B cell (primary cell): ENCODE data around the gene EVI2A. TPM values are rescaled to one million over a fixed set of nuclear protein-coding genes. Genes with fewer than 3 reads are reported as not detected.

Experiments
- ATAC-seq: fragments of 200-7000 bp; cut with Tn5 transposase; one replicate; pipeline ENCODE4 v1.10.0; 2021; ENCODE audit warnings: low read depth, mild to moderate bottlenecking, moderate number of reproducible peaks, moderate library complexity
- CTCF ChIA-PET: fragments of 350-600 bp; sonication (Branson Sonifier 250); formaldehyde crosslinking; loops from one replicate; lab custom pipeline; 2021; ENCODE audit warnings: antibody characterized with exemption, inconsistent platforms; lab: Charles Lee
- POLR2A ChIA-PET: fragments of 350-600 bp; sonication (Branson Sonifier 250); formaldehyde crosslinking; loops from one replicate; lab custom pipeline; 2021; ENCODE audit warnings: antibody characterized with exemption; lab: Charles Lee
- DNase-seq: peaks from one replicate; pipeline ENCODE4 v3.0.0; 2013
- H2AFZ ChIP-seq: 2 replicates; pipeline ENCODE4 v1.6.1; 2012; ENCODE audit warnings: mild to moderate bottlenecking, low read depth, low read length; ENCODE audit not compliant: insufficient read depth, poor library complexity, severe bottlenecking
- H3K27ac ChIP-seq, 2 donors: 1 replicate in 1 of 2; 2 replicates in 1 of 2; pipeline ENCODE4 v1.5.1; 2012 to 2013; ENCODE audit warnings: low read length in 2 of 2, mild to moderate bottlenecking in 2 of 2, moderate library complexity in 1 of 2
- H3K27me3 ChIP-seq, 4 experiments: fragments of 200-600 bp in 1 of 4; sonication (generic) in 1 of 4; replicated peaks in 1 of 4; 1 replicate in 2 of 4; 2 replicates in 2 of 4; pipeline versions ENCODE4 v1.6.1 to v1.7.0; 2013 to 2016; ENCODE audit warnings: low read length in 3 of 4, mild to moderate bottlenecking in 2 of 4, mixed read lengths in 1 of 4, moderate library complexity in 1 of 4; ENCODE audit not compliant: insufficient read depth in 4 of 4, control insufficient read depth in 3 of 4; ENCODE audit errors: control extremely low read depth in 1 of 4
- H3K36me3 ChIP-seq, 2 experiments: replicated peaks in 1 of 2; 1 replicate in 1 of 2; 2 replicates in 1 of 2; pipeline versions ENCODE4 v1.6.1 to v1.7.1; 2013; ENCODE audit warnings: low read length in 1 of 2; ENCODE audit not compliant: insufficient read depth in 2 of 2, control insufficient read depth in 1 of 2; ENCODE audit errors: control extremely low read depth in 1 of 2, extremely low read depth in 1 of 2
- H3K4me1 ChIP-seq, 2 donors: fragments of 200-600 bp in 1 of 2; sonication (generic) in 1 of 2; 1 replicate in 1 of 2; 2 replicates in 1 of 2; pipeline versions ENCODE4 v1.5.1 to v1.6.1; 2013 to 2017; ENCODE audit warnings: low read length in 2 of 2; ENCODE audit not compliant: control insufficient read depth in 2 of 2, insufficient read depth in 2 of 2
- H3K4me2 ChIP-seq: replicated peaks from 2 replicates; pipeline ENCODE3; 2012; ENCODE audit warnings: mild to moderate bottlenecking, low read depth, low read length; ENCODE audit not compliant: poor library complexity, severe bottlenecking
- H3K4me3 ChIP-seq, 5 experiments: fragments of 200-600 bp in 1 of 5; sonication (generic) in 1 of 5; 1 replicate in 3 of 5; 2 replicates in 2 of 5; pipeline versions ENCODE4 v1.5.1 to v1.7.0; 2011 to 2016; ENCODE audit warnings: low read length in 4 of 5, mild to moderate bottlenecking in 4 of 5, low read depth in 2 of 5, control low read depth in 1 of 5, moderate library complexity in 1 of 5; ENCODE audit not compliant: insufficient read depth in 1 of 5; ENCODE audit errors: control extremely low read depth in 1 of 5, extremely low read depth in 1 of 5
- H3K79me2 ChIP-seq: fragments of 200-600 bp; sonication (generic); one replicate; pipeline ENCODE4 v1.6.0; 2016; ENCODE audit warnings: low read length; ENCODE audit not compliant: control insufficient read depth, insufficient read depth
- H3K9ac ChIP-seq: fragments of 200-600 bp; sonication (generic); 2 replicates; pipeline ENCODE4 v1.6.1; 2017; ENCODE audit warnings: mild to moderate bottlenecking, low read length, moderate library complexity
- H3K9me3 ChIP-seq, 3 donors: one replicate each; pipeline versions ENCODE4 v1.6.1 to v1.7.1; 2013; ENCODE audit warnings: low read length in 2 of 3; ENCODE audit not compliant: control insufficient read depth in 2 of 3, insufficient read depth in 1 of 3; ENCODE audit errors: control extremely low read depth in 1 of 3
- H4K20me1 ChIP-seq: 2 replicates; pipeline ENCODE4 v1.6.0; 2012; ENCODE audit warnings: mild to moderate bottlenecking, low read length; ENCODE audit not compliant: insufficient read depth, control insufficient read depth, poor library complexity, severe bottlenecking
- H3K27ac Mint-ChIP-seq: one replicate; pipeline ENCODE4 v1.8.0; 2021; ENCODE audit warnings: mixed read lengths
- H3K27me3 Mint-ChIP-seq: one replicate; pipeline ENCODE4 v1.8.0; 2021; ENCODE audit warnings: mixed read lengths
- H3K4me1 Mint-ChIP-seq: one replicate; pipeline ENCODE4 v1.8.0; 2021; ENCODE audit warnings: mixed read lengths
- H3K4me3 Mint-ChIP-seq: one replicate; pipeline ENCODE4 v1.8.0; 2021; ENCODE audit warnings: mixed read lengths
- H3K9me3 Mint-ChIP-seq: one replicate; pipeline ENCODE4 v1.8.0; 2022; ENCODE audit warnings: mixed read lengths; ENCODE audit not compliant: insufficient read depth
- CTCF ChIP-seq: fragments of 200-600 bp; IDR thresholded peaks from one replicate; pipeline ENCODE4 v1.8.0; 2022; ENCODE audit warnings: antibody characterized with exemption, mild to moderate bottlenecking
- EZH2 ChIP-seq: IDR thresholded peaks from 2 replicates; pipeline ENCODE4 v1.6.1; 2012; ENCODE audit warnings: borderline replicate concordance, low read depth, mild to moderate bottlenecking, moderate library complexity, low read length; ENCODE audit not compliant: insufficient read depth, poor library complexity, severe bottlenecking
- WGBS: methylation state at CpG from one replicate; pipeline ENCODE4 v1.1.5; 2013; ENCODE audit warnings: missing lambda C conversion rate; ENCODE audit not compliant: insufficient coverage; 5-methylcytosine and 5-hydroxymethylcytosine counted together
- intact Hi-C: fragments of 100-400 bp; cut with micrococcal nuclease; formaldehyde crosslinking; loops from one replicate; pipeline ENCODE4 v1.10.0; 2022
- polyA plus RNA-seq: library from polyadenylated mRNA; depleted of rRNA; stranded (reverse); fragments of >200 nt; gene quantifications from 2 replicates; pipeline ENCODE4 v1.2.3, GENCODE V29; 2012
- total RNA-seq, 2 donors: library from RNA; stranded (reverse); fragments of 120-200 nt in 1 of 2; gene quantifications; 1 replicate in 1 of 2; 2 replicates in 1 of 2; pipeline versions ENCODE4 v1.2.3 to v1.2.4, GENCODE V29; 2013 to 2022

EVI2A gene
- total and polyA plus RNA-seq, 2 donors (not counting 1 experiment from before 2014, with no cell fraction given): 18.2 to 49.3 TPM

GRCh38 chr17:31269036-31269577 lies 52.3 kb downstream of the EVI2A start:
- no peak overlapping the region for H3K9ac ChIP-seq
- H3K79me2 ChIP-seq: no peaks in the 10 kb centered on the region
- H2AFZ ChIP-seq: no peak overlapping the region
- no peaks in the 10 kb centered on the region for H3K9me3 Mint-ChIP-seq
- no peak overlapping the region for H3K4me3 ChIP-seq
- ChIA-PET CTCF (interaction anchor here (0.6 to 8.8 kb wide), 4 partner anchors 9 to 442 kb away, joined by 3 to 125 read pairs (median 4); no protein-coding TSS in a partner anchor), POLR2A (no interaction called here)
- H3K4me2 ChIP-seq: no peak overlapping the region
- WGBS: 100% methylated on average over 1 of the region's 2 CpGs
- DNase-seq (no peak), ATAC-seq (no peak)
- H3K27me3 Mint-ChIP-seq: no peaks in the 10 kb centered on the region
- no peaks in the 10 kb centered on the region for H3K9me3 ChIP-seq
- no peak overlapping the region for H3K4me3 Mint-ChIP-seq
- no peaks in the 10 kb centered on the region for H4K20me1 ChIP-seq
- TF ChIP-seq EZH2: no peak
- TF ChIP-seq CTCF: no peak
- no peaks in the 10 kb centered on the region for H3K27me3 ChIP-seq
- H3K4me1 Mint-ChIP-seq: no peaks in the 10 kb centered on the region
- intact Hi-C loops: loop anchor here (5.0 kb wide), 1 partner anchor 38 kb away; no protein-coding TSS in a partner anchor
- peaks cover 4% of the 10 kb centered on the region in 2 experiments for H3K36me3 ChIP-seq
- no peak overlapping the region for H3K27ac ChIP-seq
- H3K4me1 ChIP-seq: no peaks in the 10 kb centered on the region
- no peak overlapping the region for H3K27ac Mint-ChIP-seq

Other genes with a start within 250 kb of the EVI2A start
- gene NF1, start 226.6 kb downstream of the EVI2A start, total RNA-seq: 27.7 and 31.9 TPM in 2 replicates
- gene NF1, start 226.6 kb downstream of the EVI2A start, polyA plus RNA-seq: 10.8 and 11.1 TPM in 2 replicates
- 0.39 and 0.49 TPM in 2 replicates for gene OMG, start 24.4 kb downstream of the EVI2A start, total RNA-seq
- gene OMG, start 24.4 kb downstream of the EVI2A start, polyA plus RNA-seq: 1.7 and 1.9 TPM in 2 replicates
- gene EVI2B, start 7.6 kb downstream of the EVI2A start, total RNA-seq: 125 and 132 TPM in 2 replicates
- 69.6 and 135 TPM in 2 replicates for gene EVI2B, start 7.6 kb downstream of the EVI2A start, polyA plus RNA-seq
- 64.4 and 70.5 TPM in 2 replicates for gene RAB11FIP4, start 70.1 kb upstream of the EVI2A start, total RNA-seq
- gene RAB11FIP4, start 70.1 kb upstream of the EVI2A start, polyA plus RNA-seq: 17.0 and 28.7 TPM in 2 replicates